WERI-Rb-1 (cell line): ENCODE results near the gene MYO5C.
A peak's percentile ranks its signal among the peaks of the same experiment; 100 is the strongest.

Source experiments
- DNase-seq: peaks from one replicate; pipeline ENCODE4 v3.0.0-alpha.2; 2020
- H3K27ac ChIP-seq: fragments of 250-450 bp; sonication (Bioruptor Pico); 2 replicates; pipeline ENCODE4 v1.5.1; 2020; ENCODE audit warnings: mild to moderate bottlenecking, moderate library complexity
- H3K27me3 ChIP-seq: fragments of 250-450 bp; sonication (Bioruptor Pico); 2 replicates; pipeline ENCODE4 v1.5.1; 2021; ENCODE audit warnings: mild to moderate bottlenecking, low read depth, moderate library complexity; ENCODE audit not compliant: insufficient read depth, severe bottlenecking
- H3K36me3 ChIP-seq: fragments of 250-450 bp; sonication (Bioruptor Pico); 2 replicates; pipeline ENCODE4 v1.5.1; 2020; ENCODE audit warnings: mild to moderate bottlenecking, moderate library complexity
- H3K4me3 ChIP-seq: 2 replicates; pipeline ENCODE4 v1.5.1; 2011; ENCODE audit warnings: low read depth, mild to moderate bottlenecking, control low read depth, low read length
- H3K9me3 ChIP-seq: fragments of 250-450 bp; sonication (Bioruptor Pico); 2 replicates; pipeline ENCODE4 v1.5.1; 2021; ENCODE audit warnings: mild to moderate bottlenecking, moderate library complexity; ENCODE audit not compliant: severe bottlenecking
- CTCF ChIP-seq: IDR thresholded peaks from 2 replicates; pipeline ENCODE4 v1.5.1; 2011; ENCODE audit warnings: low read depth, mild to moderate bottlenecking, control low read depth, inconsistent platforms, low read length

The MYO5C gene

GRCh38 chr15:52154896-52155865, 140.4 kb downstream of the MYO5C start:
- DNase-seq: no peak
- no peaks in the 10 kb centered on the region for H3K27me3 ChIP-seq
- no peak overlapping the region for H3K27ac ChIP-seq
- TF ChIP-seq CTCF: no peak
- H3K9me3 ChIP-seq: no peaks in the 10 kb centered on the region
- peaks cover 13% of the 10 kb centered on the region for H3K36me3 ChIP-seq
- no peak overlapping the region for H3K4me3 ChIP-seq

GRCh38 chr15:52153900-52154895, 141.4 kb downstream of the MYO5C start:
- H3K27ac ChIP-seq: no peak overlapping the region
- no peaks in the 10 kb centered on the region for H3K27me3 ChIP-seq
- no peak for TF ChIP-seq CTCF
- H3K9me3 ChIP-seq: no peaks in the 10 kb centered on the region
- no peak for DNase-seq
- peaks cover 19% of the 10 kb centered on the region for H3K36me3 ChIP-seq
- no peak overlapping the region for H3K4me3 ChIP-seq

- TF ChIP-seq CTCF: no peak
- Histone ChIP-seq H3K9me3 (no peaks in the 10 kb centered on the region), H3K4me3 (no peak overlapping the region), H3K27me3 (no peaks in the 10 kb centered on the region), H3K36me3 (peaks cover 34% of the 10 kb centered on the region), H3K27ac (no peak overlapping the region)
- DNase-seq: peak; percentile 19
Observed at GRCh38 chr15:52151353-52151752, 144.3 kb downstream of the MYO5C start.

- Histone ChIP-seq H3K27me3 (no peaks in the 10 kb centered on the region), H3K9me3 (no peaks in the 10 kb centered on the region), H3K36me3 (peaks cover 37% of the 10 kb centered on the region), H3K4me3 (no peak overlapping the region), H3K27ac (no peak overlapping the region)
- DNase-seq: no peak
- TF ChIP-seq CTCF: no peak
Observed at GRCh38 chr15:52150871-52151270, 144.7 kb downstream of the MYO5C start.

GRCh38 chr15:52150043-52150825, 145.4 kb downstream of the MYO5C start:
- DNase-seq: no peak
- Histone ChIP-seq H3K27me3 (no peaks in the 10 kb centered on the region), H3K9me3 (no peaks in the 10 kb centered on the region), H3K4me3 (no peak overlapping the region), H3K27ac (no peak overlapping the region), H3K36me3 (peaks cover 37% of the 10 kb centered on the region)
- no peak for TF ChIP-seq CTCF
